Measurements from ENCODE around the gene INHBB.

Gene INHBB

DNA sequence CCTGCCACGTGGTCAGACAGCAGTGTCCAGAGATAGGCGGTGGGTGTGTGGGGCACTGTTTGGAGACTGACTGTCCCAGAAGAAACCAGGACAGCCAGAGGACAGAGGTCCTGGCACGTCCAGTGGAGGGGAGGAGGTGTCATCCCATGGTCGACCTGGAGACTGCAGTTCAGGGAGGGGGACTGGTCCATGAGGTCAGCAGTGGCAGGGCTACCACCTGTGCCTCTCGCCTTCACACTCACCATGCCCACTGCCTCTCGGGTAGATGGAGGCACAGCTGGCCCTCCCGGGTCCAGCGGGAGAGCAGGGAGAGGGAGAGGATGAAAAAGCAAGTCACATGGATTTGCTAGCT lies 53.9 kb downstream of the INHBB start:
- no peak for DNase-seq

DNA sequence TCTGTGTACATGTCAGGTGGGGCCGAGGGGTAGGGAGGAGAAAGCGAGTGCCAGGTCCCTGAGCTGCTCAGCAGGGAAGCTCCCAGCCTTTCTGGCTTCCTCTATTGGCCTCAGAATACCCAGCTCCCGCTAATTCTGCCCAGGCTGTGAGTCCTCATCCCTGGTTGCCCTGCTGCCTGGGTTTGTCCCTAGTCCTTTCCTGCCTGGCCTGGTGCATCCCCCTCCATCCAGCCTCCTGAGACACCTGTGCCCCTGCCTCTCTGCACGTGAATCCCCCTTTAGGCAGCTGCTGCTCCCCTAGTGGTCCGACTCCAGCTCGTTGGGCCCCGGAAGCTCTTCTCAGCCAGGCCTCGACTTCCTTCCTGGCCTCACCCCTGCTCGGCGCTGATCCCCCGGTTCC lies 54.6 kb downstream of the INHBB start:
- DNase-seq, result no peak
